Anterior cingulate cortex (tissue), 58 donors: ENCODE data around the gene LRAT.
A peak's percentile ranks its signal among the peaks of the same experiment; 100 is the strongest.
"Not testable (repeated sequence)": the region's sequence is repeated elsewhere in the genome, so short reads cannot be mapped to it uniquely, and the experiment has no call there.

Experiments used
- DNase-seq, 58 donors: peaks; one replicate each; lab custom pipeline; 2025; lab: John Stamatoyannopoulos, UW

Gene LRAT

GRCh38 chr4:154743683-154744340 lies at the start of gene LRAT:
LRAT (plus strand) TSS chr4:154744000; CDS start chr4:154744327, 327 bp downstream.
- peak in 37 of 58 donors; percentile 2 to 61 (median 21) for DNase-seq

- peak in 27 of 58 donors; percentile 1 to 48 (median 11) for DNase-seq
These were observed 35.9 kb upstream of the LRAT start for GRCh38 chr4:154707877-154708276.

- DNase-seq, result no peak
These were observed 34.2 kb upstream of the LRAT start for GRCh38 chr4:154709550-154709949.

GRCh38 chr4:154711522-154711921 lies 32.3 kb upstream of the LRAT start:
- no peak for DNase-seq

GRCh38 chr4:154714339-154715040 lies 29.3 kb upstream of the LRAT start:
- DNase-seq, result no peak

- DNase-seq, result no peak
These were observed 24.7 kb upstream of the LRAT start for GRCh38 chr4:154719087-154719486.

GRCh38 chr4:154720123-154720522 lies 23.7 kb upstream of the LRAT start:
- no peak for DNase-seq

GRCh38 chr4:154720618-154721267 lies 23.1 kb upstream of the LRAT start:
- no peak for DNase-seq

- no peak for DNase-seq
These were observed 21.5 kb upstream of the LRAT start for GRCh38 chr4:154722262-154722661.

- DNase-seq, result not testable (repeated sequence)
These were observed 20.2 kb upstream of the LRAT start for GRCh38 chr4:154723601-154724000.

GRCh38 chr4:154727540-154727939 lies 16.3 kb upstream of the LRAT start:
- no peak for DNase-seq

GRCh38 chr4:154731756-154732155 lies 12.0 kb upstream of the LRAT start:
- DNase-seq, result no peak

GRCh38 chr4:154732669-154733068 lies 11.1 kb upstream of the LRAT start:
- DNase-seq, result no peak

- no peak for DNase-seq
These were observed 7.0 kb upstream of the LRAT start for GRCh38 chr4:154736770-154737169.

- DNase-seq, result peak in 2 of 58 donors; percentile 2 to 20
These were observed 5.4 kb upstream of the LRAT start for GRCh38 chr4:154738426-154738825.

GRCh38 chr4:154739111-154739510 lies 4.7 kb upstream of the LRAT start:
- DNase-seq, result no peak

GRCh38 chr4:154740462-154740861 lies 3.3 kb upstream of the LRAT start:
- no peak for DNase-seq

GRCh38 chr4:154741131-154741665 lies 2.6 kb upstream of the LRAT start:
- DNase-seq, result no peak

- peak in 30 of 58 donors; percentile 7 to 56 (median 16) for DNase-seq
These were observed 1.6 kb upstream of the LRAT start for GRCh38 chr4:154741922-154742850.

- no peak for DNase-seq
These were observed 634 bp downstream of the LRAT start for GRCh38 chr4:154744341-154744926.
